Measurements from ENCODE around the gene RASGRF2. TPM values are rescaled to one million over a fixed set of nuclear protein-coding genes. Genes with fewer than 3 reads are reported as not detected.

Gene RASGRF2
- total RNA-seq, 1 experiment from 2014 or later, result 0.48 TPM

DNA sequence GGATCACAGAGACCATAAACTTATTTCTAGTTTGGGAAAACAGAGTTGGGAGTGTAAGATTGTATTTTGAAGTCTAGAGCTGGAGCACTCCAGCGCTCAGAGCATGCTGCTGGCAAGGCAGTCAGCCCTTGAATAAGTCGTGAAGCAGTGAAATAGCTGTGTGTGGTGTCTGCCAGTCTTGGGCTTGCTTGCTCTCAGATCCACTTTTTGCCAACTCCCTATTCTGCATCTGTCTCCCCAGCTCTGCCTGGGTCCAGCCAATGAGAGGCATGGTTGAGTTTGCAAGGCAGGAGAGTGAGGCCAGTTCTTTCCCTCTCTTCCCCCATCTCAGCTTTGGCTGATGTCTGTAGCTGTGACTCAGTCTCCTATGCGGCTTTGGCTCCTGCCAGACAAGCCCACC, 23.3 kb upstream of the RASGRF2 start:
- Histone ChIP-seq H4K20me1 (ENCODE audit: insufficient read depth) (no peaks in the 10 kb centered on the region), H3K4me2 (no peak overlapping the region), H3K27ac (no peak overlapping the region), H3K9me2 (ENCODE audit: insufficient read depth) (no peaks in the 10 kb centered on the region), H3K36me3 (ENCODE audit: low read depth) (no peaks in the 10 kb centered on the region), H3K27me3 (ENCODE audit: insufficient read depth, low read depth) (no peaks in the 10 kb centered on the region), H3K9me3 (ENCODE audit: insufficient read depth, low read depth) (no peaks in the 10 kb centered on the region), H3F3A (ENCODE audit: insufficient read depth, low read depth) (no peaks in the 10 kb centered on the region), H3K4me1 (replicated peaks; ENCODE audit: insufficient read depth) (no peaks in the 10 kb centered on the region; the same call in 1 of the 2 replicates), H2AFZ (no peak overlapping the region), H3K79me2 (ENCODE audit: low read depth) (no peaks in the 10 kb centered on the region), H3K4me3 (no peak overlapping the region)
- no TSS peak for BruUV-seq (replicated peaks)
- no peak for DNase-seq
- ChIA-PET POLR2A (ENCODE audit: unreplicated experiment) (no interaction called here), CTCF (no interaction called here)
- TF ChIP-seq CTCF (conservative IDR thresholded peaks at IDR 0.05), result no peak
- no peak for TF ChIP-seq EZH2 (IDR thresholded peaks at IDR 0.05; ENCODE audit: low read depth)
- intact Hi-C loops (cut with micrococcal nuclease; ENCODE audit: unreplicated experiment), result no loop called here

- Histone ChIP-seq H3K4me1 (replicated peaks; ENCODE audit: insufficient read depth) (no peaks in the 10 kb centered on the region; the same call in 1 of the 2 replicates), H3K4me3 (no peak overlapping the region), H2AFZ (no peak overlapping the region), H3K27me3 (ENCODE audit: insufficient read depth, low read depth) (no peaks in the 10 kb centered on the region), H3F3A (ENCODE audit: insufficient read depth, low read depth) (no peaks in the 10 kb centered on the region), H4K20me1 (ENCODE audit: insufficient read depth) (no peaks in the 10 kb centered on the region), H3K9me3 (ENCODE audit: insufficient read depth, low read depth) (no peaks in the 10 kb centered on the region), H3K9me2 (ENCODE audit: insufficient read depth) (no peaks in the 10 kb centered on the region), H3K4me2 (no peak overlapping the region), H3K36me3 (ENCODE audit: low read depth) (no peaks in the 10 kb centered on the region), H3K79me2 (ENCODE audit: low read depth) (no peaks in the 10 kb centered on the region), H3K27ac (no peak overlapping the region)
- BruUV-seq (replicated peaks), result no TSS peak
- intact Hi-C loops (cut with micrococcal nuclease; ENCODE audit: unreplicated experiment), result no loop called here
- ChIA-PET POLR2A (ENCODE audit: unreplicated experiment) (no interaction called here), CTCF (no interaction called here)
- no peak for TF ChIP-seq CTCF (conservative IDR thresholded peaks at IDR 0.05)
- TF ChIP-seq EZH2 (IDR thresholded peaks at IDR 0.05; ENCODE audit: low read depth), result no peak
- no peak for DNase-seq
Measured at GRCh38 chr5:80937584-80938356, 22.4 kb upstream of the RASGRF2 start.

DNA sequence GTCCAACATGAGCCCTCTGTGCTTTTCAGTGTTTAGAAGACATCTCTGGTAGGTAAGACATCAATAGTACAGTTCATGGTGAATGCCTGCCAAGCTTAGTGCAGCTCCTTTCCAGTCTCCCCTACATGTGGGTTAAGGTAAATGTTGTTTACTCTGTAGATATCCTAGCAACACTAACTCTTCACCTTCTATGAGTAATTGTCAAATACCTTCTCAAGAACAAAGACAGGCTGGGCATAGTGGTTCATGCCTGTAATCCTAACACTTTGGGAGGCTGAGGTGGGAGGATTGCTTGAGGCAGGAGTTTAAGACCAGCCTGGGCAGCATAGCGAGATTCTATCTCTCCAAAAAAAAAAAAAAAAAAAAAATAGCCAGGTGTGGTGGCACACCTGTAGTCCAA, 18.7 kb upstream of the RASGRF2 start:
- CTCF ChIA-PET, result no interaction called here
- intact Hi-C loops (cut with micrococcal nuclease; ENCODE audit: unreplicated experiment), result no loop called here

More for the DNA sequence above, 18.7 kb upstream of the RASGRF2 start:
- Histone ChIP-seq H3F3A (ENCODE audit: insufficient read depth, low read depth) (no peaks in the 10 kb centered on the region), H3K27ac (no peak overlapping the region), H3K4me1 (replicated peaks; ENCODE audit: insufficient read depth) (no peaks in the 10 kb centered on the region; the same call in 1 of the 2 replicates), H4K20me1 (ENCODE audit: insufficient read depth) (no peaks in the 10 kb centered on the region), H3K9me3 (ENCODE audit: insufficient read depth, low read depth) (no peaks in the 10 kb centered on the region), H3K36me3 (ENCODE audit: low read depth) (no peaks in the 10 kb centered on the region), H2AFZ (no peak overlapping the region), H3K27me3 (ENCODE audit: insufficient read depth, low read depth) (no peaks in the 10 kb centered on the region), H3K4me3 (no peak overlapping the region), H3K79me2 (ENCODE audit: low read depth) (no peaks in the 10 kb centered on the region), H3K4me2 (no peak overlapping the region), H3K9me2 (ENCODE audit: insufficient read depth) (no peaks in the 10 kb centered on the region)
- peak; percentile 14 to 70 for DNase-seq
- TF ChIP-seq EZH2 (IDR thresholded peaks at IDR 0.05; ENCODE audit: low read depth) (no peak), CTCF (conservative IDR thresholded peaks at IDR 0.05) (no peak)
- BruUV-seq (replicated peaks), result no TSS peak
- POLR2A ChIA-PET (ENCODE audit: unreplicated experiment), result no interaction called here
